Activated CD8-positive, alpha-beta memory T cell treated with anti-CD3 and anti-CD28 coated beads, Interleukin-2, amount 10 ng/mL, durations not matched to agents 7 days and 5 days (primary cell): ENCODE results near the gene CD300LB. TPM values are rescaled to one million over a fixed set of nuclear protein-coding genes. Genes with fewer than 3 reads are reported as not detected.
A peak's percentile ranks its signal among the peaks of the same experiment; 100 is the strongest.
"Not testable (repeated sequence)": the region's sequence is repeated elsewhere in the genome, so short reads cannot be mapped to it uniquely, and the experiment has no call there.

ENCODE experiments used
- ATAC-seq: fragments of 150-1000 bp; cut with Tn5 transposase; one replicate; pipeline ENCODE4 v1.10.0; 2021; ENCODE audit warnings: moderate library complexity
- CTCF ChIA-PET: fragments of 350-600 bp; sonication (Branson Sonifier 250); formaldehyde crosslinking; loops from one replicate; lab custom pipeline; 2021; ENCODE audit warnings: antibody characterized with exemption; lab: Charles Lee
- DNase-seq: peaks from one replicate; pipeline ENCODE4 v3.0.0-alpha.2; 2020
- H3K27ac Mint-ChIP-seq: one replicate; pipeline ENCODE4 v1.8.0; 2021; ENCODE audit warnings: mild to moderate bottlenecking, mixed read lengths
- H3K27me3 Mint-ChIP-seq: one replicate; pipeline ENCODE4 v1.8.0; 2021; ENCODE audit warnings: mixed read lengths
- H3K36me3 Mint-ChIP-seq: one replicate; pipeline ENCODE4 v1.8.0; 2021; ENCODE audit warnings: mild to moderate bottlenecking, mixed read lengths
- H3K4me1 Mint-ChIP-seq: one replicate; pipeline ENCODE4 v1.8.0; 2021; ENCODE audit warnings: mixed read lengths
- H3K4me3 Mint-ChIP-seq: one replicate; pipeline ENCODE4 v1.8.0; 2021; ENCODE audit warnings: mild to moderate bottlenecking, moderate library complexity, mixed read lengths
- H3K9me3 Mint-ChIP-seq: one replicate; pipeline ENCODE4 v1.8.0; 2022; ENCODE audit warnings: low read depth, mixed read lengths
- total RNA-seq, 2 experiments: library from RNA; stranded (reverse); gene quantifications; one replicate each; pipeline ENCODE4 v1.2.3, GENCODE V29; 2021

Gene CD300LB
- total RNA-seq, 2 experiments from 2014 or later = not detected

DNA sequence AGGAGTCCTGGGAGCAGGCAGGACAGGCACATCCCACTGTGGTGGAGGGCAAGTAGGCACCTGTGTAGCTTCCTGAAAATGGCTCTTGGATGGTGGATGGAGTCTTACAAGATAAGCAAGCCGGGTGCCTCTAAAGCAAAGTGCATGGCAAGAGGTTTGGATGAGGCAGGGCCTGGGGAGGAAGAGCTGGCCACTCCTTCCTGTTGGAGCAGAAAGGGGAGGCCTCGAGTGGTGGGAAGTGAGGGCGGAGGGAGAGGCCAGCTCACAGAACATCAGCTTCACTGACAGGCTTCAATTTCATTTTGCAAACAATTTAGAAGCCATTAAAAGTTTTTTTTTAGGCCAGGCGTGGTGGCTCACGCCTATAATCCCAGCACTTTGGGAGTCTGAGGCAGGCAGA is 33.8 kb downstream of the CD300LB start:
- Mint-ChIP-seq H3K27me3 (peaks cover 6% of the 10 kb centered on the region), H3K4me1 (peaks cover 11% of the 10 kb centered on the region), H3K27ac (no peak overlapping the region), H3K4me3 (no peak overlapping the region), H3K36me3 (no peaks in the 10 kb centered on the region), H3K9me3 (no peaks in the 10 kb centered on the region)
- CTCF ChIA-PET = interaction anchor here (1.6 to 8.2 kb wide), 5 partner anchors 40 to 129 kb away, joined by 4 to 74 read pairs (median 17); partner anchors contain the start of gene GPR142
- no peak for ATAC-seq
- DNase-seq = no peak

GRCh38 chr17:74493331-74493833 is 37.9 kb downstream of the CD300LB start:
- H3K27me3 Mint-ChIP-seq = peaks cover 6% of the 10 kb centered on the region
- peaks cover 22% of the 10 kb centered on the region for H3K4me1 Mint-ChIP-seq
- ATAC-seq = peak; percentile 78
- CTCF ChIA-PET = interaction anchor here (0.7 to 8.2 kb wide), 12 partner anchors 9 to 125 kb away, joined by 3 to 74 read pairs (median 6); partner anchors contain the start of gene GPR142
- no peak overlapping the region for H3K4me3 Mint-ChIP-seq
- H3K27ac Mint-ChIP-seq = no peak overlapping the region
- H3K9me3 Mint-ChIP-seq = peaks cover 3% of the 10 kb centered on the region
- peaks cover 6% of the 10 kb centered on the region for H3K36me3 Mint-ChIP-seq
- DNase-seq = peak; percentile 76

DNA sequence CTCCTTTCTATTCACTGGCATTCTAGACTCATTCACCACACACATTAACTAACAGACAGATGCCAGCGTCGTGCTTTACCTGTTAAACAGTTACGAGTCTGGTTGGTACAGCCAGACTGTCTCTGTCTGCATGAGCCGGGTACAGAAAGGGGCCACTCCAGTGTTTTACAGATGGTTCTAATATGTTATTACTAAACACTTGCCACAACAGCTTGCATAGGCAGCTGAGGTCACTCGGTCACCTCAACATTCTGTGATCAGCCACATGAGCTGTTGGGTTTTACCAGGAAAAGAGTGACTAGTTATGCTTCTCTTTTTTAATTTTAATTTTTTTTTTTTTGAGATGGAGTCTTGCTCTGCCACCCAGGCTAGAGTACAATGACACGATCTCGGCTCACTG is 39.6 kb downstream of the CD300LB start:
- H3K4me3 Mint-ChIP-seq = no peak overlapping the region
- CTCF ChIA-PET = interaction anchor here (0.9 to 8.2 kb wide), 11 partner anchors 14 to 247 kb away, joined by 3 to 74 read pairs (median 4); partner anchors contain the start of gene GPR142
- H3K36me3 Mint-ChIP-seq = peaks cover 11% of the 10 kb centered on the region
- DNase-seq = peak; percentile 66
- peak; percentile 36 for ATAC-seq
- H3K9me3 Mint-ChIP-seq = peaks cover 3% of the 10 kb centered on the region
- H3K4me1 Mint-ChIP-seq = peaks cover 19% of the 10 kb centered on the region
- H3K27ac Mint-ChIP-seq = no peak overlapping the region
- peaks cover 3% of the 10 kb centered on the region for H3K27me3 Mint-ChIP-seq

- Mint-ChIP-seq H3K27ac (no peak overlapping the region), H3K9me3 (peaks cover 3% of the 10 kb centered on the region), H3K4me3 (no peak overlapping the region), H3K4me1 (peaks cover 19% of the 10 kb centered on the region), H3K36me3 (peaks cover 14% of the 10 kb centered on the region), H3K27me3 (peaks cover 3% of the 10 kb centered on the region)
- no peak for ATAC-seq
- CTCF ChIA-PET = interaction anchor here (1.0 to 8.2 kb wide), 5 partner anchors 14 to 122 kb away, joined by 3 to 74 read pairs (median 22); partner anchors contain the start of gene GPR142
- no peak for DNase-seq
Observed at GRCh38 chr17:74490716-74491115, 40.6 kb downstream of the CD300LB start.

DNA sequence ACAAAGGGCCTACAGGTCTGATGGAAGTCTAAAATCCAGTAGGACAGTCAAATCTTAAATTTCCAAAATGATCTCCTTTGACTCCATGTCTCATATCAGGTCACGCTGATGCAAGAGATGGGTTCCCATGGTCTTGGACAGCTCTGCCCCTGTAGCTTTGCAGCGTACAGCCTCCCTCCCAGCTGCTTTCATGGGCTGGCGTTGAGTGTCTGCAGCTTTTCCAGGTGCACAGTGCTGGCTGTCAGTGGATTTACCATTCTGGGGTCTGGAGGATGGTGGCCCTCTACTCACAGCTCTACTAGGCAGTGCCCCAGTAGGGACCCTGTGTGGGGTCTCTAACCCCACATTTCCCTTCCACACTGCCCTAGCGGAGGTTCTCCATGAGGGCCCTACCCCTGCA is 43.0 kb downstream of the CD300LB start:
- DNase-seq, H3K27ac Mint-ChIP-seq, ATAC-seq, H3K27me3 Mint-ChIP-seq, H3K9me3 Mint-ChIP-seq, H3K4me3 Mint-ChIP-seq: not testable (repeated sequence)
- peaks cover 16% of the 10 kb centered on the region for H3K4me1 Mint-ChIP-seq
- H3K36me3 Mint-ChIP-seq = peaks cover 14% of the 10 kb centered on the region
- CTCF ChIA-PET = interaction anchor here (0.9 to 1.8 kb wide), 3 partner anchors 30 to 120 kb away, joined by 3 to 6 read pairs (median 4); partner anchors contain the start of gene GPR142

- CTCF ChIA-PET = interaction anchor here (1.6 kb wide), 1 partner anchor 117 kb away, joined by 4 read pairs; no protein-coding TSS in a partner anchor
- no peak overlapping the region for H3K4me3 Mint-ChIP-seq
- H3K36me3 Mint-ChIP-seq = peaks cover 14% of the 10 kb centered on the region
- peaks cover 3% of the 10 kb centered on the region for H3K9me3 Mint-ChIP-seq
- ATAC-seq (no peak), DNase-seq (no peak)
- peaks cover 4% of the 10 kb centered on the region for H3K4me1 Mint-ChIP-seq
- H3K27ac Mint-ChIP-seq = no peak overlapping the region
- no peaks in the 10 kb centered on the region for H3K27me3 Mint-ChIP-seq
Observed at GRCh38 chr17:74485841-74486240, 45.4 kb downstream of the CD300LB start.

- peaks cover 14% of the 10 kb centered on the region for H3K36me3 Mint-ChIP-seq
- ATAC-seq (no peak), DNase-seq (no peak)
- no peak overlapping the region for H3K27ac Mint-ChIP-seq
- no peaks in the 10 kb centered on the region for H3K27me3 Mint-ChIP-seq
- CTCF ChIA-PET = interaction anchor here (1.1 to 2.5 kb wide), 4 partner anchors 8 to 117 kb away, joined by 5 to 11 read pairs (median 6); partner anchors contain the start of gene GPR142
- H3K9me3 Mint-ChIP-seq = peaks cover 3% of the 10 kb centered on the region
- H3K4me1 Mint-ChIP-seq = peaks cover 1% of the 10 kb centered on the region
- no peak overlapping the region for H3K4me3 Mint-ChIP-seq
Observed at GRCh38 chr17:74485022-74485743, 46.1 kb downstream of the CD300LB start.

DNA sequence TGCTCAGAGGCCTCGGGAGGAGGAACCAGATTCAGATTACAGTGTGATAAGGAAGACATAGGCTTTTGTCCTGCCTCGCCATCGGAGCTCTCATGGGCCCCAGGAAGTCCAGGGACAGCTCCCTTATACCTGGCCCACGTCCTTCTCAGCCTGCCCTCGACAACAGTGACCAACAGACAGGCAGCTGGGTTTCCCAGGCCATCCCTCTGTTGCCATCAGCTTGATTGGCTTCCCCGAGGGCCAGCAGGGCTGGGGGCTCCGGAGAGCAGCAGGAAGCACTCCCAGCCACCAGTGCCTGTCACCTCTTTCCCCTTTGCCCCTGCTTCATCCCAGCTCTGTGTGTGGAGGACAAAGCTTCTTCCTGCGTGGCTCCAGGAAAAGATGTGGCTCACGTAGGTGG is 47.2 kb downstream of the CD300LB start:
- Mint-ChIP-seq H3K27me3 (no peaks in the 10 kb centered on the region), H3K36me3 (peaks cover 15% of the 10 kb centered on the region), H3K9me3 (no peaks in the 10 kb centered on the region), H3K4me3 (no peak overlapping the region), H3K27ac (no peak overlapping the region), H3K4me1 (peaks cover 11% of the 10 kb centered on the region)
- CTCF ChIA-PET = interaction anchor here (0.9 to 2.5 kb wide), 5 partner anchors 9 to 116 kb away, joined by 3 to 11 read pairs (median 6); partner anchors contain the start of gene GPR142
- DNase-seq (no peak), ATAC-seq (no peak)

GRCh38 chr17:74481621-74482020 is 49.7 kb downstream of the CD300LB start:
- Mint-ChIP-seq H3K27ac (no peak overlapping the region), H3K4me3 (no peak overlapping the region), H3K27me3 (no peaks in the 10 kb centered on the region)

GRCh38 chr17:74480290-74480689 is 51.0 kb downstream of the CD300LB start:
- CTCF ChIA-PET = interaction anchor here (0.8 kb wide), 1 partner anchor 101 kb away, joined by 3 read pairs; no protein-coding TSS in a partner anchor
- peaks cover 33% of the 10 kb centered on the region for H3K36me3 Mint-ChIP-seq
- DNase-seq (no peak), ATAC-seq (no peak)
- peaks cover 29% of the 10 kb centered on the region for H3K4me1 Mint-ChIP-seq
- no peak overlapping the region for H3K4me3 Mint-ChIP-seq
- H3K9me3 Mint-ChIP-seq = peaks cover 6% of the 10 kb centered on the region
- no peaks in the 10 kb centered on the region for H3K27me3 Mint-ChIP-seq
- no peak overlapping the region for H3K27ac Mint-ChIP-seq

More at GRCh38 chr17:74481621-74482020, 49.7 kb downstream of the CD300LB start:
- CTCF ChIA-PET = interaction anchor here (1.3 to 2.0 kb wide), 2 partner anchors 25 to 103 kb away, joined by 3 to 7 read pairs; no protein-coding TSS in a partner anchor
- ATAC-seq = no peak
- DNase-seq = no peak
- peaks cover 2% of the 10 kb centered on the region for H3K9me3 Mint-ChIP-seq
- H3K36me3 Mint-ChIP-seq = peaks cover 24% of the 10 kb centered on the region
- H3K4me1 Mint-ChIP-seq = peaks cover 29% of the 10 kb centered on the region

- H3K27me3 Mint-ChIP-seq = no peaks in the 10 kb centered on the region
- H3K36me3 Mint-ChIP-seq = peaks cover 49% of the 10 kb centered on the region
- peaks cover 43% of the 10 kb centered on the region for H3K4me1 Mint-ChIP-seq
- CTCF ChIA-PET = interaction anchor here (1.6 to 2.8 kb wide), 3 partner anchors 15 to 99 kb away, joined by 4 to 10 read pairs (median 5); no protein-coding TSS in a partner anchor
- H3K27ac Mint-ChIP-seq = peak overlapping the region; percentile 48
- ATAC-seq (peak; percentile 70), DNase-seq (peak; percentile 71)
- peaks cover 9% of the 10 kb centered on the region for H3K9me3 Mint-ChIP-seq
- peak overlapping the region; percentile 5 for H3K4me3 Mint-ChIP-seq
Observed at GRCh38 chr17:74478420-74479100, 52.7 kb downstream of the CD300LB start.

DNA sequence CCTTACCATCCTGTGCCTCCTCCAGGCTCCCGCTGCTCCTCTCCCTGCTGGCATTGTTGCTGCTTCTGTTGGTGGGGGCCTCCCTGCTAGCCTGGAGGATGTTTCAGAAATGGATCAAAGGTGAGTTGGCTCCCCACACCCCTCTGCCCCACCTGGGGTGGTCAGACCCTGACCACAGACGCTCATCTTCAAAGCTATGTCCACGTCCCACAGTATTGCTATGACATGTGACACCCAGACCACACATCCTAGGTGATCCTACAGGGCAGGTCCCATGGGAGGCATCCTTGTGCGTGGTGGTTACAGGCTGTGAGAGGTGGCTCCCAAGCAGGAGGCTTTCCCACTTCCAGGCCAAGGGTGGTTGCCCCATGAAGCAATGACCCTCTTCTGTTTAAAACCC is 53.9 kb downstream of the CD300LB start:
- DNase-seq (no peak), ATAC-seq (no peak)
- H3K9me3 Mint-ChIP-seq = peaks cover 9% of the 10 kb centered on the region
- peaks cover 49% of the 10 kb centered on the region for H3K4me1 Mint-ChIP-seq
- H3K27ac Mint-ChIP-seq = no peak overlapping the region
- peaks cover 51% of the 10 kb centered on the region for H3K36me3 Mint-ChIP-seq
- CTCF ChIA-PET = interaction anchor here (0.9 to 2.8 kb wide), 3 partner anchors 9 to 98 kb away, joined by 3 to 10 read pairs (median 3); no protein-coding TSS in a partner anchor
- H3K27me3 Mint-ChIP-seq = no peaks in the 10 kb centered on the region
- no peak overlapping the region for H3K4me3 Mint-ChIP-seq
